HG03342 (cell line): ENCODE results near the gene ZSWIM3.
"Not testable (repeated sequence)": the region's sequence is repeated elsewhere in the genome, so short reads cannot be mapped to it uniquely, and the experiment has no call there.

Experiments used
- ATAC-seq: cut with Tn5 transposase; IDR thresholded peaks from one replicate; pipeline ENCODE4 v1.9.1; 2021; ENCODE audit warnings: mild to moderate bottlenecking, moderate library complexity; ENCODE audit not compliant: unreplicated experiment

The ZSWIM3 gene

DNA sequence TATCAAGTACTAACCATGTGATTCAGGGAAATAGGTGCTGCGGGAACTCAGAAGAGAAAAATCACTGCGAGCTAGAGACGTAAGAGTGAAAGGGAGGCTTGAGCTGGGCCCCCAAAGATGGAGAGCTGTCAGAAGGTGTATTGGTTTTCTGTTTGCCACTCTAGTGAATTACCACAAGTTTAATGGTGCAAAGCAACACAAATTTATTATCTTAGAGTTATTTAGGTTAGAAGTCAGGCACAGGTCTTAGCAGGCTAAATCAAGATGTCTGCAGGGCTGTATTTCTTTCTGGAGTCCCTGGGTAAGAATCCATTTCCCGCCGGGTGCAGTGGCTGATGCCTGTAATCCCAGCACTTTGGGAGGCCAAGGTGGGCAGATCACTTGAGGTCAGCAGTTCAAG, 2.5 kb downstream of the ZSWIM3 start:
- ATAC-seq: no peak

DNA sequence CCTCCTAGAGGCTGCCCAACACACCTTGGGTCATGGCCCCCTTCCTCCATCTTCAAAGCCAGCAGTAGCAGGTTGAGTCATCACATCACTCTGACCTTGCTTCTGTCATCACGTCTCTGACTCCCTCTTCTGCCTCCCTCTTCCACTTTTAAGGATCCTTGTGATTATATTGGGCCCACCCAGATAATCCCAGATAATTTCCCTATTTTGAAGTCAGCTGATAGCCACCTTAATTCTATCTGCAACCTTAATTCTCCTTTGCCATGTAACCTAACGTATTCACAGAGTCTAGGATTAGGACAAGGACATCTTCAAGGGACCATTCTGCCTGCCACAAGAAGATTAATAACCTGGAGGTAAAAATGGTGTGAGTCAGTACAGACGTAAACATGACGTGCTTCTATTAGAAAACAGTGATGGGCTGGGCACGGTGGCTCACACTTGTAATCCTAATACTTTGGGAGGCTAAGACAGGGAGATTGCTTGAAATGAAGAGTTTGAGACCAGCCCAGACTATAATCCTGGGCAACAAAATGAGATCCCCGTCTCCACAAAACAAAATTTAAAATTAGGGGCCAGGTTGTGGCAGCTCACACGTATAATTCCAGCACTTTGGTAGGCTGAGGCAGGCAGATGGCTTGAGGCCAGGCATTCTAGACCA, 3.3 kb downstream of the ZSWIM3 start:
- ATAC-seq: no peak

DNA sequence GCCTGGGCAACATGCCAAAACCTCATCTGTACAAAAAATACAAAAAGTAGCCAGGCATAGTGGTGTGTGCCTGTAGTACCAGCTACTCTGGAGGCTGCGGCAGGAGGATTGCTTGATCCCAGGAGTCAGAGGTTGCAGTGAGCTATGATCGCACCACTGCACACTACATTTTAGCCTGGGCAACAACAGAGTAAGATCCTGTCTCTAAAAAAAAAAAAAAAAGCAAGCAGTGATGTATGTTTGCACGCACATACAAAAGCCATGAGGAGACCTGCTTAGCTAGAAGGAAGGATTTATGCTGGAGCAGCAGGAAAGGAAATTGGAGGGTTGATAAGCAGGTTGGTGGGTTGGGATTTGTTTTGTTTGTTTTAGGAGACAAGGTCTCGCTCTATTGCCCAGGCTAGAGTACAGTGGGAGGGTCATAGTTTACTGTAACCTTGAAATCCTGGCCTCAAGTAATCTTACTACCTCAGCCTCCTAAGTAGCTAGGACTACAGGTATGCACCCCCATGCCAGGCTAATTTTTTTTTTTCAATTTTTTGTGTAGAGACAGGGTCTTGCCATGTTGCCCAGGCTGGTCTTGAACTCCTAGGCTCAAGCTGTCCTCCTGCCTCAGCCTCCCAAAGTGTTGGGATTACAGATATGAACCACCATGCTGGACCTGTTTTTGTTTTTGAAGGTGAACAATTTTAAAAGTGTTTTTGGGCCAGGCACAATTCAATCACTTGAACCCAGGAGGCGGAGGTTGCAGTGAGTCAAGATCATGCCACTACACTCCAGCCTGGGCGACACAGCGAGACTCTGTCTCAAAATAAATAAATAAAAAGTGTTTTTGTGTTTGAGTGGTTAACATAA, 4.0 kb downstream of the ZSWIM3 start:
- ATAC-seq: no peak

DNA sequence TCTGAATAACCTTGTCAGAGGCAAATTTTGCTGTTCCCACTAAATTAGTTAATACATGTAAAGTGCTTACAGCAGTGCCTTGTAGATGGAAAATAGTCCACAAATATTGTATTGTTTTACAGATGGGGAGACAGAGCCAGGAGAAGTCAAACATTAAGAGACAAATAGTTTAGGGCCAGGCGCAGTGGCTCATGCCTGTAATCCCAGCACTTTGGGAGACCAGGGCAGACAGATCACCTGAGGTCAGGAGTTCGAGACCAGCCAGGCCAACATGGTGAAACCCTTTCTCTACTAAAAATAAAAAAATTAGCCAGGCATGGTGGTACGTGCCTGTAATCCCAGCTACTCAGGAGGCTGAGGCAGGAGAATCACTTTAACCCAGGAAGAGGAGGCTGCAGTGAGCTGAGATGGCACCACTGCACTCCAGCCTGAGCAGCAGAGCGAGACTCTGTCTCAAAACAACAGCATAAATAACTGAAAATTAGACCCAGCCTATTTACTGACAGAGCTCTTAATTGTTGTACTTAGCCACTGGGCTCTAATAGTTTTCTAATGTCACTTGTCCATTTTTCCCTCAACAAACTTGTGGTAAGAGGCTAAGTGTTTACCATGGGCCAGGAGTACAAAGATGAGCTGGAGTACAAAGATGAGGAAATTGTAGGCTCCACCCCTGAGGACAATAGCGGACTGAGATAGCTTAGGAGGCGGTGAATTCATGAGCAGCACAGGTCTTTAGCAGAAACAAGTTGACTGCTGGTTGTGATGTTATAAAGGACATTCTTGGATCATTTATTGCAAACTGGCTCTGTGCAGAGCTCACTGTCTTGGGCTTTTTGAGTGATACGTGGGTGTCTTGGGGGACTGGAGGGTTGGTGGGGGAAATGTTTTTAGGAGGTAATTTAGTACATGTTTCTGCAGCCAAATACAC, 6.4 kb downstream of the ZSWIM3 start:
- no peak for ATAC-seq

DNA sequence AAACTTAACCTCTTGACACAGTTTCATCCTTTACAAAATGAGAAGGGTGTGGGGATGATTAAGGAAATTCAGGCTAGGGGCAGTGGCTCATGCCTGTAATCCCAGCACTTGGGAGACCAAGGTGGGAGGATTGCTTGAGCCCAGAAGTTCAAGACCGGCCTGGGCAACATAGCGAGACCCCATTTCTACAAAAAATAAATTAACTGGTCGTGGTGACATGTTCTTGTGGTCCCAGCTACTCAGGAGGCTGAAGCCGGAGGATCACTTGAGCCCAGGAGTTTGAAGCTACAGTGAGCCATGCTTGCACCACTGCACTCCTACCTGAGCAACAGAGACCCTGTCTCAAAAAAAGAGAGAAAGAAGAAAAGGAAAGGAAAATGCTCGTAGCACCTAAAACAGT, 9.0 kb downstream of the ZSWIM3 start:
- no peak for ATAC-seq

DNA sequence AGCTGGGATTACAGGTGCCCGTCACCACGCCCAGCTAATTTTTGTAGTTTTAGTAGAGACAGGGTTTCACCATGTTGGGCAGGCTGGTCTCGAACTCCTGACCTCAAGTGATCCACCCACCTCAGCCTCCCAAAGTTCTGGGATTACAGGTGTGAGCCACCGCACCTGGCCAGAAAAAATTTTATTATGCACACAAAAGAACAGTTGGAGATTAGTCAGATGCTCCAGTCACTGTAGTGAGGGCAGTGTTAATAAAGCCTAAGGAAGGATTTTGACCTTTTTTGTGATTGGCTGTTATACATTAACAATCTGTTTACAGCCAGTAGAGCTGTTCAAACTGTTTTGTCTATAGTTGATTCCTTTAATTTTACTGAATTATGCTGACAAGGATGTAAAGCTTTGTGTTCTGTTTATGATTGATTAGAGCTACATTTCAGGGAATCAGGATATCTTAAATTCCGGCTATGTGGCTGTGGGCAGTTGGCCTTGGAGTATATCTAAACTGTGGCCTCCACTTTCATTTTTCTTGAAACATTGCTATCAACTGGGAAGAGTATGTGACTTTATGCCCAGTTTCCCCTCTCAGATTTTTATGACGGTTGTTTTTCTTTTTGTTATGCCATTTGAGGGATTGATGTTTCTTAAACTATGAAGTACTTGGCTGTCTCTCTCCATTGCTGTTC, 9.9 kb downstream of the ZSWIM3 start:
- no peak for ATAC-seq

DNA sequence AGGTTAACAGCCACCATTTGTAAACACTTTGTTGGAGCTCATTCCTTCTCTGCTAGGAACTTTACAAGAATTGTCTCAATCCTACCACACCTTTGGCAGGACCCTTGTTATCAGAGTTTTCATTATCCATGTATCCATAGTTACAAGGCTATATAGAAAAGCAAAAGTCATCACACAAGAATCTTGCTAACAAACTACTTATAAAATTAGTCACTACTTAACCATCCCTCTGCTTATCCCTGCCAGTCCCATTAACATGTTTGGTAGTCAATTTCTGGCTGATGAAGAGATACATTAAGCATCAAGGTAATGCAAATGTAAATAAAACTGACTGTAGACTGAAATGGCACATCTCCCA, 10.4 kb downstream of the ZSWIM3 start:
- ATAC-seq: no peak

DNA sequence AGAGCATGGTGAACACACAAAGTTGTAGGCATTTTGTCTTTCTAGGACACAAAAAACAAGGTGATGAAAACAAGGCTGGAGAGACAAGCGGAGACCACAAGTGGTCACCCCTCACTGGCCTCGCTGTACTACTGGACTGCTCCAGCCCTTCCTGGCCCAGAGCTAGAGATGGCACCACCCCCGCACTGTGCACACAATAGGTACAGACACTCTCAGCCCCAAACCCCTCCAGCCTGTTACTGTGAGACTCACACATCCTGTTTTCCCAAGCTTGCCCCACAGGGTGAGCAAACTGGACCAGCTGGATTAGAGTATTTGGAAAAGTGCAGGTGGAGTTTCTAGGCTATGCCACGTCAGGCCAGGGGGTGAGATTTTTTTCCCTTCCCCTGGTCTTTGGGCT, 15.2 kb downstream of the ZSWIM3 start:
- no peak for ATAC-seq

DNA sequence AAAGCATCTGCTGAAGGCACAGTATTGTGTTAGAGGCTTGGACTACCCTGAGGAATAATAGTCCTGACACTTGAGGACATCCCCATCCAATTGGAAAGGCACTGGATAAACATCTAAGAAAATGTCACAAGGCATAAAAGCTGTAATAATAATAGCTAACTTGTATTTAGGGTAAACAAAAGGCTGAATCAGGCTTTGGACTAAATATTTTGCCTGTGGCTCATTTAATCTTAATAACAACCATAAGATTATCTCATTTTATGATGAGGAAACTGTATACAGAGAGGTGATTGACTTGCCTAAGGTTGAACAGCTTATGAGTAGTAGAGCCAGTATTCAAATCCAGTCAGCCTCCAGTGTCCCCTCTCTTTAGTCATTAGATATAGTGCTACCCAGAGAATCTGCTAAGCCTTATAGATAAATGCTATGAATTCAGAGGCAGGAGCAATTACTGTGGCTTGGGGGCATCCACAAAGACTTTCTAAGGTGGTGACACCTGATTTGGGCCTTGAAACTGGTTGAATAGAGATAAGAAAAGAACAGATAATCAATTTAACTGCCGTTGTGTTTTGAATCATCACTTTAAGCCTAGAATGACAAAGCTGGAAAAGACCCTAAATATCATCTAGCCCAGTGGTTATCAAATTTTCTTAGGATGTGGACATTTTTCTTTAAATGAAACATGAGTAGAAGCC, 16.1 kb downstream of the ZSWIM3 start:
- no peak for ATAC-seq

DNA sequence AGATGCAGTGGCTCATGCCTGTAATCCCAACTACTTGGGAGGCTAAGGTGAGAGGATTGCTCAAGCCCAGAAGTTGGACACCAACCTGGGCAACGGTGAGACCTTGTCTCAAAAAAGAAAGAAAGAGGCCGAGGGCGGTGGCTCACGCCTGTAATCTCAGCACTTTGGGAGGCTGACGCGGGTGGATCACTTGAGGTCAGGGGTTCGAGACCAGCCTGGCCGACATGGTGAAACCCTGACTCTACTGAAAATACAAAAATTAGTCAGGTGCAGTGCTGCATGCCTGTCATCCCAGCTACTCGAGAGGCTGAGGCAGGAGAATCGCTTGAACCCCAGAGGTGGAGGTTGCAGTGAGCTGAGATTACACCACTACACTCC, 16.7 kb downstream of the ZSWIM3 start:
- not testable (repeated sequence) for ATAC-seq

DNA sequence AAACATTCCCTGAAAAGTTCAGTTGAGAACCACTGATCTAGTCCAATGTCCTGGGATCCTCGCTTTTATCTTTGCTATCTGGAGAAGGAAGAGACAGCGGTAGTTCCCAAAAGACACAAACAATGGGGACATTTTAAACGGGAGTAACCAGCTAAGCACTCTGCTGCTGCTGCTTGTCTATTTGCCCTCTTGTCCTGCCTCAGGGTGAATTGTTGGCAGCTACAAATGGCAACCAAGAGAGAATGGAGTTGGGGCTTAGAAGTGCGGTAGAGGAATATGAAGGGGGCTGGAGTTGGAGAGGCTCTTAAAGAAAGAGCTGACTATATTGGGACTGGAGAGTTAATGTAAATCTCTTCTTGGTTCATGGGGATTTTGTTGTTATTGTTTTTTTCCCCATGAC, 17.2 kb downstream of the ZSWIM3 start:
- ATAC-seq: no peak

DNA sequence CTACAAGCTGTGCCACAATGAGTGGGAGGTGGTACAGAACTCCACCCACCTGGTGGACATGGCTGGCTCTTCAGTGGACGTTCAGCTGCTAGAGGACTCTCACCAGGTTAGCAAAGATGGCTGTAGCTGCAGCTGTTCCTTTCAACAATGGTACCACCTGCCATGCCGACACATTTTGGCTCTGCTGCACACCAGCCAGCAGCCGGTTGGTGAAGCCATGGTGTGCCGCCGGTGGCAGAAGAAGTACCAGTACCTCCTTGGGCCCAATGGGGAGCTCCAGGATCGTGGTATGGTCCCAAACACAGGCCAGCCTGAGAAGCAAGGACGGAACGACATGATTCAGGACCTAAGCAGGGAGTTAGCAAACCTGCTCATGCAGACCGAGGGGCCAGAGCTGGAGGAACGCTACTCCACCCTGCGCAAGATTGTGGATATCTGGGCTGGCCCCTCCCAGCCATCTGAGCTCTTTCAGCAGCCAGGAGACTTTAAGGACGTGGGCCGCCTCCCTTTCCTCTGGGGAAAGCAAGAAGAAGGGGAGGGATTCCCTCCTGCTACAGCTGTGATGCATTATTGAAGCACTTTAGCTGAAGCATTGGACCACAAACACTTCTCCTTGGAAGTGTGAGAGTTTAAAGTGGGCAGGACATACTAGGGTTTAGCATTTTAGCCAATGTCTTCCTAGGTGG, 20.8 kb downstream of the ZSWIM3 start:
- no peak for ATAC-seq

DNA sequence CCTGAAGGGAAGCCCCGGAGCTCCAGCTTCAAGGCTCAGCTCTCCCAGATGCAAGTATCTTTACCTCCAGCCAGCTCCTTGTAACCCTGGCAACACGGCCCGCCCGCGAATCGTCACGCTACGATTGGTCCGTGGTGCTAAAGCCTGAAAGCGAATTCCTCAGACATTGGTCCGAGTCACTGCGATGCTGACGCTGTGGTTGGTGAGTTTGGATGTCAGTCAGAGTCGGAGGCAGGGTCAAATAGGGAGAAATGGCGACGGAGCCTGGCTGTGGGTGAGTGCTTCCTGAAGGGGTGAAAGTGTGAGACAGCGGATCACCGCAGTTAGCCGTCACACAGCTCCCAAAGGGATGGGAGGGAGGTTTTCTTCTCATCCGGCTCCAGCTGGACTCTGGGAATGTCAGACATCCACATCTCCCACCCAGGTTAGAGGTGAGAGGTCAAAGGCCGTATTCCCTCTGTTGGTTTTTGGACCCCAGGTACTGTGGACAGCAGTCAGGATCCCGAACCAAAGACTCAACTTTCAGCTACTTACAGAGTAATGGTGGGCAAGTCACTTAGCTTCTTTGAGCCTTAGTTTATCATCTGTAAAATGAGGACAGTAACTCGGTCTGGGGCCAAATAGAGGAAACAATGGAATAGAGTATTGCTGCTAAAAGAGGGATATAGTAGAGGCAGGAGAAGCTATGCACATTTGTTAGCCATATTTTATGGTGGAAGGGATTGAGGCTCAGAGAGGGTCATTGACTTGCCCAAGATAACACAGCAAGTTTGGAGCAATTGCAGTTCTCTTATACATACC, 23.8 kb downstream of the ZSWIM3 start, which contains the start of gene ZSWIM1:
ZSWIM1 (plus strand) TSS at position 240 of the 801 bp plus-strand sequence. CDS start 1,366 bp downstream, outside the sequence.
- peak; percentile 95 for ATAC-seq

DNA sequence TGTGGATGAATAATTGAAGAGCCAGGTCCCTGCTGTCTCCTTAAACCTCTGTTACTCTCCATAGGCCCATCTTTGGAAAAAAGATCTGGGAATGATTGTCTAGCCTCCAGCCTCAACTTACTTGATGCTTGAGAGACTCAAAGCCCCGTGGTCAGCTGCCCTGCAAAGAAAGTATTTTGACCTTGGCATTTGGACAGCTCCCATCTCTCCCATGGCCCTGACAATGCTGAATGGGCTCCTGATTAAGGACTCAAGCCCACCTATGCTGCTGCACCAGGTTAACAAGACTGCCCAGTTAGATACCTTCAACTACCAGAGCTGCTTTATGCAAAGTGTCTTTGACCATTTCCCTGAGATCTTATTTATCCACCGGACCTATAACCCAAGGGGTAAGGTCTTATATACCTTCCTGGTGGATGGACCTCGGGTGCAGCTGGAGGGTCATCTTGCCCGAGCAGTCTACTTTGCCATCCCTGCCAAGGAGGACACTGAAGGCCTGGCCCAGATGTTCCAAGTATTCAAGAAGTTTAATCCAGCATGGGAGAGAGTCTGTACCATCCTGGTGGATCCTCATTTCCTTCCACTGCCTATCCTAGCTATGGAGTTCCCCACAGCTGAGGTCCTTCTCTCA, 25.2 kb downstream of the ZSWIM3 start:
- no peak for ATAC-seq

DNA sequence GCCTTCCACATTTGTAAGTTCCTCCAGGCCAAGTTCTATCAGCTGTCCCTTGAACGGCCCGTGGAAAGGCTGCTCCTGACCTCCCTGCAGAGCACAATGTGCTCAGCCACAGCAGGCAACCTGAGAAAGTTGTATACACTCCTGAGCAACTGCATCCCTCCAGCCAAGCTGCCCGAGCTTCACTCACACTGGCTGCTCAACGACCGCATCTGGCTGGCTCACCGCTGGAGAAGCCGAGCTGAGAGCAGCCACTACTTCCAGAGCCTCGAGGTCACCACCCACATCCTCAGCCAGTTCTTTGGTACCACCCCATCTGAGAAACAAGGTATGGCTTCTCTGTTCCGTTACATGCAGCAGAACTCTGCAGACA, 25.7 kb downstream of the ZSWIM3 start:
- no peak for ATAC-seq

DNA sequence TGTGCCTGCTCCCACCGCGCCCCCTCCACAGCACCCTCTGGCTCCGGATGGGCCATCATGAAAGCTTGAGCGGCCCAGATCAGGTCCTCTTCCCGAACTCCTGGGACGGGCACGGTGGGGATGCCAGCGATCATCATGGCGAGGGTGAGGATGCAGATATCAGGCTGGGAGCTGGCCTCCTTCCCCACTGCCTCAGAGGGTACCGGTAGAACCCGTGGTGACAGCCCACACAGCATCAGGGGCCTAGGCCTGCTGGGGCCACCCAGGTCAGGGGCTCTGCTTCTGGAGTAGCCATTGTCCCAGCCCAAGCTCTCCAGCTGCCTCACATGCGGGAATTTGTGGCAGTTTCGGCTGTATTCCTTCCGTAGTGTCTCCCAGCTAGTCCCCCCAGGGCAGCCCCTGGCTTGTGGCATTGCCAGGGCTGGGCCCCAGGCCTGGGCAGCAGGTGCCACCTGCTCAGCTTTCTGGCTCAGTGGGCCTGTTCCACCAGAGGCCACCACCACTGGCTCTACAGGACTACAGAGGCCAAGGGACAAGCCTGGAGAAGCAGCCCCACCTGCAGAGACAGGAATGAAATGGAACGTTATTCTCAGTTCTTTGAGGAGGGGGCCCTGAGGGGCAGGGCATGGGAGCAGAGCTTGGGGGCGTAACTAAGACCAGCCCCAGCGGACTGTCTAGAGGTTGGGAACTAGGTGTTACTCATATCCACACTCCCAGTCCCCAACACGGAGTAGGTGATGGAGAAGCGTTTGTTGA, 29.4 kb downstream of the ZSWIM3 start:
- no peak for ATAC-seq

DNA sequence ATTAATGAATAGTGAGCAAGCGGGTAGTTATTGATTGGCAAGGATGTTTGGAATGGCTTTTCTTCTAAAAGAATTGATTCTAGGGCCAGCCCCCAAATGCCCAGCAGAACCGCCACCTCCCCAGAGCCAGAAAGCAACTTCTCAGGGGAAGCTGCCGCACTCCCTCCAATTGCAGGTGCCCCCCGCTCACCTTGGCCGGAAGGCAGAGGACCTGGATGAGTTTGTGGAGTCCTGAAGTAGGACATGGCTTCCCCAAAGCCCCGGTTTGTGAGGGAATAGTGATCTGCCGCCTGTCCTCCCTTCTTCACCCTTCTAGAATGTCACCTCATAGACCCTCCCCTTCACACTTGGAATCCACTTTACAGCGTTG, 29.9 kb downstream of the ZSWIM3 start, which contains the start of gene SPATA25:
SPATA25 (minus strand) TSS at position 277 of the 370 bp plus-strand sequence; CDS start at position 245, 32 bp downstream.
- no peak for ATAC-seq

DNA sequence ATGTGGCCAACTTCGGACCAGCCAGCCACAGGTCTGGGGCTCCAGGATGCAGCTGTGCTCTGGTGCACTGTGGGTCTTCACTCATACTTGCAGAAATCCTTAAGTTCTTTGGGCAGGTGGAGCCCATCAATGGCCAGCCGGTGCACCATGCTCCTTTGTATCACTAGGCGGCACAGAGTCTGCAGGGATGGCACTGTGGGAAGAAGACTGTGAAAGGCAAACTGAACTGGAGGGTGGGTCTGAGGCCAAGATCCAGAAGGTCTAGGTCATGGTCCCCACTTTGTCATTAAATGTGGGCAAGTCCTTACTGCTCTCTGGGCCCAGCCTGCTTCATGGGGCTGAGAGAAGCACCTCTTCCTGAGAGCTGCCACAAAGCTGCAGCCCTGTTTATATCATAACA, 31.3 kb downstream of the ZSWIM3 start:
- no peak for ATAC-seq
